Measurements from ENCODE around the gene SH3YL1.
"Not testable (repeated sequence)": the region's sequence is repeated elsewhere in the genome, so short reads cannot be mapped to it uniquely, and the experiment has no call there.

SH3YL1 gene

GRCh38 chr2:177733-178132, 86.1 kb downstream of the SH3YL1 start:
- no peak for DNase-seq

- DNase-seq = no peak
These were observed 86.9 kb downstream of the SH3YL1 start for GRCh38 chr2:176917-177316.

- DNase-seq = no peak
These were observed 87.7 kb downstream of the SH3YL1 start for GRCh38 chr2:175880-176820.

- no peak for DNase-seq
These were observed 88.6 kb downstream of the SH3YL1 start for GRCh38 chr2:175161-175786.

GRCh38 chr2:172120-172519, 91.7 kb downstream of the SH3YL1 start:
- not testable (repeated sequence) for DNase-seq

- DNase-seq = no peak
These were observed 94.1 kb downstream of the SH3YL1 start for GRCh38 chr2:169741-170140.
